ENCODE results near the gene RFXAP.

RFXAP gene

GRCh38 chr13:36834299-36834698 is 15.3 kb downstream of the RFXAP start:
- TF ChIP-seq CTCF (IDR thresholded peaks at IDR 0.05; ENCODE audit: extremely low read depth, missing control alignments), result no peak

GRCh38 chr13:36837354-36838092 is 18.5 kb downstream of the RFXAP start:
- DNase-seq (ENCODE audit: low spot score), result no peak
- TF ChIP-seq CTCF (IDR thresholded peaks at IDR 0.05; ENCODE audit: extremely low read depth, missing control alignments), result no peak

More at GRCh38 chr13:36834299-36834698, 15.3 kb downstream of the RFXAP start:
- DNase-seq (ENCODE audit: low spot score), result no peak

- TF ChIP-seq CTCF (IDR thresholded peaks at IDR 0.05; ENCODE audit: extremely low read depth, missing control alignments), result no peak
- no peak for DNase-seq (ENCODE audit: low spot score)
Observed at GRCh38 chr13:36839281-36839680, 20.3 kb downstream of the RFXAP start.

GRCh38 chr13:36839981-36840380 is 21.0 kb downstream of the RFXAP start:
- no peak for TF ChIP-seq CTCF (IDR thresholded peaks at IDR 0.05; ENCODE audit: extremely low read depth, missing control alignments)
- no peak for DNase-seq (ENCODE audit: low spot score)

GRCh38 chr13:36840718-36841250 is 21.8 kb downstream of the RFXAP start:
- no peak for TF ChIP-seq CTCF (IDR thresholded peaks at IDR 0.05; ENCODE audit: extremely low read depth, missing control alignments)
- DNase-seq (ENCODE audit: low spot score), result no peak

- DNase-seq (ENCODE audit: low spot score), result no peak
- TF ChIP-seq CTCF (IDR thresholded peaks at IDR 0.05; ENCODE audit: extremely low read depth, missing control alignments), result no peak
Observed at GRCh38 chr13:36841391-36841790, 22.4 kb downstream of the RFXAP start.

GRCh38 chr13:36847606-36848005 is 28.6 kb downstream of the RFXAP start:
- no peak for TF ChIP-seq CTCF (IDR thresholded peaks at IDR 0.05; ENCODE audit: extremely low read depth, missing control alignments)
- no peak for DNase-seq (ENCODE audit: low spot score)

Data from GM20000 (cell line).